Epithelial cell of proximal tubule (primary cell): ENCODE results near the gene TEX30. TPM values are rescaled to one million over a fixed set of nuclear protein-coding genes. Genes with fewer than 3 reads are reported as not detected.

Experiments used
- DNase-seq: peaks from one replicate; pipeline ENCODE4 v3.0.0-alpha.2; 2011; ENCODE audit warnings: low read depth
- H3K4me3 ChIP-seq: 2 replicates; pipeline ENCODE4 v1.5.1; 2011; ENCODE audit warnings: low read depth, mild to moderate bottlenecking, low read length
- CTCF ChIP-seq: conservative IDR thresholded peaks from 2 replicates; pipeline ENCODE4 v1.5.1; 2012; ENCODE audit warnings: low read depth, mild to moderate bottlenecking, low read length
- total RNA-seq: library from RNA; depleted of rRNA; stranded (reverse); fragments of >200 nt; gene quantifications from 2 replicates; pipeline ENCODE4 v1.2.3, GENCODE V29; 2015

Gene TEX30
- total RNA-seq, 1 donor from 2014 or later: 38.7 TPM

- no peak overlapping the region for H3K4me3 ChIP-seq
- no peak for DNase-seq
- TF ChIP-seq CTCF: no peak
These were observed 3.2 kb downstream of the TEX30 start for GRCh38 chr13:102770435-102770834.

GRCh38 chr13:102769679-102770078, 3.9 kb downstream of the TEX30 start:
- no peak for DNase-seq
- peak; percentile 17 for TF ChIP-seq CTCF
- no peak overlapping the region for H3K4me3 ChIP-seq

- no peak for DNase-seq
- H3K4me3 ChIP-seq: no peak overlapping the region
- TF ChIP-seq CTCF: no peak
These were observed 4.7 kb downstream of the TEX30 start for GRCh38 chr13:102768909-102769308.

GRCh38 chr13:102763741-102764140, 9.8 kb downstream of the TEX30 start:
- no peak overlapping the region for H3K4me3 ChIP-seq
- TF ChIP-seq CTCF: no peak
- DNase-seq: no peak

GRCh38 chr13:102761071-102761470, 12.5 kb downstream of the TEX30 start:
- H3K4me3 ChIP-seq: no peak overlapping the region
- no peak for DNase-seq
- no peak for TF ChIP-seq CTCF

- no peak for DNase-seq
- no peak for TF ChIP-seq CTCF
- no peak overlapping the region for H3K4me3 ChIP-seq
These were observed 14.7 kb downstream of the TEX30 start for GRCh38 chr13:102758842-102759241.

- TF ChIP-seq CTCF: no peak
- H3K4me3 ChIP-seq: no peak overlapping the region
- no peak for DNase-seq
These were observed 16.6 kb downstream of the TEX30 start for GRCh38 chr13:102757006-102757405.
